IMR-90 (cell line): Measurements from ENCODE around the gene ACOXL. TPM values are rescaled to one million over a fixed set of nuclear protein-coding genes. Genes with fewer than 3 reads are reported as not detected.

Experiments
- ATAC-seq: fragments of 200-7000 bp; cut with Tn5 transposase; 2 replicates; pipeline ENCODE4 v1.9.1; 2020; ENCODE audit warnings: low read depth, mild to moderate bottlenecking, moderate library complexity
- BruUV-seq: library from RNA; stranded (reverse); fragments of 400-500 nt; replicated peaks from 2 replicates; lab custom pipeline; 2021; lab: Mats Ljungman, UMichigan
- CTCF ChIA-PET: fragments of 300-600 bp; formaldehyde crosslinking; extraction: SDS; loops from one replicate; lab custom pipeline; 2021; ENCODE audit warnings: antibody characterized with exemption; lab: Yijun Ruan, JAX
- POLR2A ChIA-PET: fragments of 300-600 bp; sonication (Branson Sonifier 250); formaldehyde crosslinking; loops from one replicate; lab custom pipeline; 2022; ENCODE audit warnings: antibody characterized with exemption; ENCODE audit not compliant: unreplicated experiment; lab: Charles Lee
- DNase-seq: peaks from one replicate; pipeline ENCODE4 v3.0.0; 2013
- H2AFZ ChIP-seq: replicated peaks from 2 replicates; pipeline ENCODE3; 2013; ENCODE audit warnings: low read length, mild to moderate bottlenecking; ENCODE audit not compliant: poor library complexity
- H2AK5ac ChIP-seq: 2 replicates; pipeline ENCODE4 v1.6.1; 2013; ENCODE audit warnings: low read depth, low read length, inconsistent platforms
- H2AK9ac ChIP-seq: replicated peaks from 2 replicates; pipeline ENCODE3; 2013; ENCODE audit warnings: mild to moderate bottlenecking, low read depth, low read length, moderate library complexity; ENCODE audit not compliant: poor library complexity
- H2BK120ac ChIP-seq: 2 replicates; pipeline ENCODE4 v1.6.1; 2013; ENCODE audit warnings: low read depth, low read length, inconsistent platforms
- H2BK15ac ChIP-seq: 3 replicates; pipeline ENCODE4 v1.6.1; 2013; ENCODE audit warnings: low read depth, low read length, inconsistent platforms
- H2BK20ac ChIP-seq: 2 replicates; pipeline ENCODE4 v1.6.1; 2013; ENCODE audit warnings: low read depth, mild to moderate bottlenecking, inconsistent platforms, low read length, moderate library complexity
- H2BK5ac ChIP-seq: 2 replicates; pipeline ENCODE4 v1.6.1; 2013; ENCODE audit warnings: mild to moderate bottlenecking, low read depth, low read length, inconsistent platforms; ENCODE audit not compliant: poor library complexity, severe bottlenecking
- H3K14ac ChIP-seq: replicated peaks from 2 replicates; pipeline ENCODE4 v1.6.1; 2013; ENCODE audit warnings: low read depth, low read length, inconsistent platforms
- H3K18ac ChIP-seq: 2 replicates; pipeline ENCODE4 v1.6.1; 2013; ENCODE audit warnings: low read depth, low read length, control low read depth
- H3K23ac ChIP-seq: 2 replicates; pipeline ENCODE4 v1.6.1; 2013; ENCODE audit warnings: low read depth, low read length, inconsistent platforms
- H3K27ac ChIP-seq: 2 replicates; pipeline ENCODE4 v1.5.1; 2013; ENCODE audit warnings: mild to moderate bottlenecking, control low read depth, low read length; ENCODE audit not compliant: insufficient read depth
- H3K27me3 ChIP-seq: 2 replicates; pipeline ENCODE4 v1.6.1; 2013; ENCODE audit warnings: low read length; ENCODE audit not compliant: control insufficient read depth, insufficient read depth
- H3K36me3 ChIP-seq: 2 replicates; pipeline ENCODE4 v1.6.1; 2013; ENCODE audit warnings: low read length, mixed read lengths; ENCODE audit not compliant: control insufficient read depth, insufficient read depth
- H3K4ac ChIP-seq: 2 replicates; pipeline ENCODE4 v1.6.1; 2013; ENCODE audit warnings: low read depth, low read length, inconsistent platforms
- H3K4me1 ChIP-seq: 2 replicates; pipeline ENCODE4 v1.6.1; 2013; ENCODE audit warnings: low read length, mixed read lengths; ENCODE audit not compliant: control insufficient read depth, insufficient read depth
- H3K4me2 ChIP-seq: 2 replicates; pipeline ENCODE4 v1.6.1; 2013; ENCODE audit warnings: low read depth, mild to moderate bottlenecking, control low read depth, low read length, moderate library complexity
- H3K4me3 ChIP-seq: 2 replicates; pipeline ENCODE4 v1.5.1; 2013; ENCODE audit warnings: low read depth, mild to moderate bottlenecking, control low read depth, low read length, moderate library complexity; ENCODE audit not compliant: insufficient read depth
- H3K56ac ChIP-seq: 2 replicates; pipeline ENCODE4 v1.6.1; 2013; ENCODE audit warnings: low read length, inconsistent platforms; ENCODE audit not compliant: insufficient read depth; ENCODE audit errors: extremely low read depth
- H3K79me1 ChIP-seq, 2 experiments: 2 replicates each; pipeline ENCODE4 v1.6.1; 2013; ENCODE audit warnings: low read length in 2 of 2, inconsistent platforms in 1 of 2, low read depth in 1 of 2
- H3K9ac ChIP-seq: 2 replicates; pipeline ENCODE4 v1.6.1; 2013; ENCODE audit warnings: low read depth, low read length, control low read depth
- H3K9me1 ChIP-seq: 2 replicates; pipeline ENCODE4 v1.6.1; 2013; ENCODE audit warnings: low read length, inconsistent platforms; ENCODE audit not compliant: insufficient read depth
- H3K9me3 ChIP-seq: 2 replicates; pipeline ENCODE4 v1.6.1; 2013; ENCODE audit warnings: low read length; ENCODE audit not compliant: control insufficient read depth, insufficient read depth
- H4K20me1 ChIP-seq: 2 replicates; pipeline ENCODE4 v1.6.1; 2013; ENCODE audit warnings: low read length, inconsistent platforms; ENCODE audit not compliant: insufficient read depth
- H4K5ac ChIP-seq: 2 replicates; pipeline ENCODE4 v1.6.1; 2013; ENCODE audit warnings: mild to moderate bottlenecking, low read depth, low read length, control low read depth
- H4K8ac ChIP-seq, 2 experiments: 2 replicates each; pipeline ENCODE4 v1.6.1; 2013; ENCODE audit warnings: low read depth in 2 of 2, low read length in 2 of 2, control low read depth in 1 of 2, inconsistent platforms in 1 of 2
- H4K91ac ChIP-seq: 2 replicates; pipeline ENCODE4 v1.6.1; 2013; ENCODE audit warnings: low read depth, low read length, inconsistent platforms; ENCODE audit not compliant: insufficient read depth
- CEBPB ChIP-seq: IDR thresholded peaks from 2 replicates; pipeline ENCODE4 v1.6.1; 2012; ENCODE audit warnings: low read depth, low read length, improper control_type of control experiment
- CHD1 ChIP-seq: IDR thresholded peaks from 2 replicates; pipeline ENCODE4 v1.6.1; 2012; ENCODE audit warnings: low read depth, low read length, improper control_type of control experiment
- CTCF ChIP-seq: conservative IDR thresholded peaks from 2 replicates; pipeline ENCODE4 v1.5.1; 2012; ENCODE audit warnings: mild to moderate bottlenecking, low read depth, low read length, improper control_type of control experiment
- ELK1 ChIP-seq: fragments of 150-350 bp; IDR thresholded peaks from 2 replicates; pipeline ENCODE4 v1.6.1; 2016; ENCODE audit warnings: low read depth, mild to moderate bottlenecking, low read length, moderate library complexity, borderline replicate concordance
- FOS ChIP-seq: fragments of 150-350 bp; IDR thresholded peaks from 2 replicates; pipeline ENCODE4 v1.6.1; 2016; ENCODE audit warnings: low read depth, low read length
- MAFK ChIP-seq: IDR thresholded peaks from 2 replicates; pipeline ENCODE4 v1.6.1; 2012; ENCODE audit warnings: low read depth, low read length, improper control_type of control experiment
- MAZ ChIP-seq: IDR thresholded peaks from 2 replicates; pipeline ENCODE4 v1.6.1; 2012; ENCODE audit warnings: low read depth, mild to moderate bottlenecking, low read length, improper control_type of control experiment, moderate library complexity, borderline replicate concordance
- MXI1 ChIP-seq: IDR thresholded peaks from 2 replicates; pipeline ENCODE4 v1.6.1; 2012; ENCODE audit warnings: low read depth, mild to moderate bottlenecking, low read length, moderate library complexity, borderline replicate concordance
- NFE2L2 ChIP-seq: fragments of 150-350 bp; IDR thresholded peaks from 2 replicates; pipeline ENCODE4 v1.6.1; 2016; ENCODE audit warnings: low read depth, mild to moderate bottlenecking, low read length
- POLR2A ChIP-seq: IDR thresholded peaks from 2 replicates; pipeline ENCODE4 v1.6.1; 2012; ENCODE audit warnings: mild to moderate bottlenecking, low read depth, low read length
- RAD21 ChIP-seq: IDR thresholded peaks from 2 replicates; pipeline ENCODE4 v1.6.1; 2012; ENCODE audit warnings: low read length, improper control_type of control experiment
- RCOR1 ChIP-seq: IDR thresholded peaks from 2 replicates; pipeline ENCODE4 v1.6.1; 2012; ENCODE audit warnings: mild to moderate bottlenecking, low read length, improper control_type of control experiment; ENCODE audit not compliant: insufficient replicate concordance
- RFX5 ChIP-seq: IDR thresholded peaks from 2 replicates; pipeline ENCODE4 v1.8.0; 2012; ENCODE audit warnings: low read depth, mild to moderate bottlenecking, low read length, moderate library complexity
- SMC3 ChIP-seq: fragments of 150-350 bp; IDR thresholded peaks from 2 replicates; pipeline ENCODE4 v1.6.1; 2016; ENCODE audit warnings: low read depth, mild to moderate bottlenecking, antibody characterized with exemption, low read length, moderate library complexity
- USF2 ChIP-seq: fragments of 150-350 bp; IDR thresholded peaks from 2 replicates; pipeline ENCODE4 v1.6.1; 2017; ENCODE audit warnings: mild to moderate bottlenecking, antibody characterized with exemption, low read length, low read depth
- WGBS, 2 experiments: methylation state at CpG; one replicate each; pipeline versions ENCODE4 v1.1.5 to v1.1.7; 2013; ENCODE audit warnings: missing lambda C conversion rate in 2 of 2; ENCODE audit not compliant: insufficient read length in 1 of 2; ENCODE audit errors: extremely low coverage in 2 of 2; 5-methylcytosine and 5-hydroxymethylcytosine counted together
- dilution Hi-C: fragments of 300-500 bp; cut with HindIII; formaldehyde crosslinking; loops from one replicate; pipeline ENCODE4 v1.14.3; 2018; ENCODE audit warnings: low sequenced_read_pairs; ENCODE audit not compliant: unreplicated experiment
- in situ Hi-C: fragments of 300-500 bp; cut with MboI; formaldehyde crosslinking; loops from 3 replicates; pipeline ENCODE4 v1.14.3; 2019; ENCODE audit warnings: low sequenced_read_pairs, inconsistent platforms, mixed read lengths
- intact Hi-C: fragments of 100-400 bp; cut with micrococcal nuclease; formaldehyde crosslinking; loops from 2 replicates; pipeline ENCODE4 v1.10.0; 2022
- polyA plus RNA-seq, 3 experiments: library from polyadenylated mRNA; depleted of rRNA; stranded (reverse); fragments of >200 nt; gene quantifications; 2 replicates each; pipeline ENCODE4 v1.2.3, GENCODE V29; 2012; ENCODE audit warnings: low replicate concordance in 1 of 3
- total RNA-seq: library from RNA; depleted of rRNA; stranded (reverse); fragments of >200 nt; gene quantifications from 2 replicates; pipeline ENCODE4 v1.2.3, GENCODE V29; 2012

The ACOXL gene
- total and polyA plus RNA-seq, 2 of the 4 experiments (the other 2 are of a cell fraction): not detected

GRCh38 chr2:110979471-110980338, 247.3 kb downstream of the ACOXL start:
- WGBS, 2 experiments: 76% methylated on average over 5 of the region's 10 CpGs; no CpG with 5 or more reads in 1 of the 2 experiments
- Histone ChIP-seq H2BK120ac (no peak overlapping the region), H4K8ac (no peak overlapping the region), H3K56ac (no peak overlapping the region), H3K14ac (no peak overlapping the region), H2BK20ac (no peak overlapping the region), H4K20me1 (no peaks in the 10 kb centered on the region), H2AK9ac (no peak overlapping the region), H3K36me3 (no peaks in the 10 kb centered on the region), H4K5ac (no peak overlapping the region), H3K4me1 (no peaks in the 10 kb centered on the region), H3K27ac (no peak overlapping the region), H3K9me3 (no peaks in the 10 kb centered on the region), H3K18ac (no peak overlapping the region), H3K9ac (no peak overlapping the region), H2BK5ac (no peak overlapping the region), H3K23ac (no peak overlapping the region), H2AK5ac (no peak overlapping the region), H4K91ac (no peak overlapping the region), H3K4ac (no peak overlapping the region), H3K27me3 (peaks cover 17% of the 10 kb centered on the region), H2BK15ac (no peak overlapping the region), H3K79me1 (no peaks in the 10 kb centered on the region), H2AFZ (no peak overlapping the region), H3K4me2 (no peak overlapping the region), H3K9me1 (no peaks in the 10 kb centered on the region), H3K4me3 (no peak overlapping the region)
- ChIA-PET CTCF (no interaction called here), POLR2A (no interaction called here)
- dilution Hi-C loops: no loop called here
- DNase-seq (no peak), ATAC-seq (no peak)
- in situ Hi-C loops: no loop called here
- intact Hi-C loops: no loop called here
- no TSS peak for BruUV-seq
- no peak for TF ChIP-seq SMC3
- TF ChIP-seq MAZ: no peak
- TF ChIP-seq CEBPB: no peak
- TF ChIP-seq RCOR1: no peak
- no peak for TF ChIP-seq CHD1
- TF ChIP-seq RAD21: no peak
- TF ChIP-seq USF2: no peak
- TF ChIP-seq FOS: no peak
- TF ChIP-seq NFE2L2: no peak
- no peak for TF ChIP-seq MAFK
- no peak for TF ChIP-seq RFX5
- TF ChIP-seq MXI1: no peak
- TF ChIP-seq CTCF: no peak
- no peak for TF ChIP-seq POLR2A
- TF ChIP-seq ELK1: no peak
